IPS-18c (cell line): ENCODE data around the gene ZNF567.
"Not testable (repeated sequence)": the region's sequence is repeated elsewhere in the genome, so short reads cannot be mapped to it uniquely, and the experiment has no call there.

Source experiments
- H3K4me3 ChIP-seq: 2 replicates; pipeline ENCODE4 v1.7.0; 2013; ENCODE audit warnings: low read depth, mild to moderate bottlenecking, low read length, moderate library complexity; ENCODE audit not compliant: insufficient read depth
- H3K9me3 ChIP-seq: one replicate; pipeline ENCODE4 v1.6.1; 2013; ENCODE audit warnings: mild to moderate bottlenecking, low read length, moderate library complexity; ENCODE audit not compliant: control insufficient read depth, insufficient read depth

Gene ZNF567

DNA sequence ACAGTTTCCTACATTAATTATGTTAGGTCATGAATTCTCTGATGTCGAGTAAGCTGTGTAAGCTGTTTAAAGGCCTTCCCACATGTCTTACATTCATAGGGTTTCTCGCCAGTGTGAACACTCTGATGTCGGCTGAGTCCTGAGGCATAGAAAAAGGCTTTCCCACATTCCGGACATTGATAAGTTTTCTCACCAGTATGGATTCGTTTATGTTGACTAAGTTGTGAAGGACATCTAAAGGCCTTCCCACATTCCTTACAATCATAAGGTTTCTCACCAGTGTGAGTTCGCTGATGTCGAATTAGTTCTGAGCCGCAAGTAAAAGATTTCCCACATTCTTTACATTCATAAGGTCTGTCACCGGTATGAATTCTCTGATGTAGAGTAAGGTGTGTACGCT lies 60.3 kb downstream of the ZNF567 start:
- Histone ChIP-seq H3K4me3 (no peak overlapping the region), H3K9me3 (peaks cover 32% of the 10 kb centered on the region)

DNA sequence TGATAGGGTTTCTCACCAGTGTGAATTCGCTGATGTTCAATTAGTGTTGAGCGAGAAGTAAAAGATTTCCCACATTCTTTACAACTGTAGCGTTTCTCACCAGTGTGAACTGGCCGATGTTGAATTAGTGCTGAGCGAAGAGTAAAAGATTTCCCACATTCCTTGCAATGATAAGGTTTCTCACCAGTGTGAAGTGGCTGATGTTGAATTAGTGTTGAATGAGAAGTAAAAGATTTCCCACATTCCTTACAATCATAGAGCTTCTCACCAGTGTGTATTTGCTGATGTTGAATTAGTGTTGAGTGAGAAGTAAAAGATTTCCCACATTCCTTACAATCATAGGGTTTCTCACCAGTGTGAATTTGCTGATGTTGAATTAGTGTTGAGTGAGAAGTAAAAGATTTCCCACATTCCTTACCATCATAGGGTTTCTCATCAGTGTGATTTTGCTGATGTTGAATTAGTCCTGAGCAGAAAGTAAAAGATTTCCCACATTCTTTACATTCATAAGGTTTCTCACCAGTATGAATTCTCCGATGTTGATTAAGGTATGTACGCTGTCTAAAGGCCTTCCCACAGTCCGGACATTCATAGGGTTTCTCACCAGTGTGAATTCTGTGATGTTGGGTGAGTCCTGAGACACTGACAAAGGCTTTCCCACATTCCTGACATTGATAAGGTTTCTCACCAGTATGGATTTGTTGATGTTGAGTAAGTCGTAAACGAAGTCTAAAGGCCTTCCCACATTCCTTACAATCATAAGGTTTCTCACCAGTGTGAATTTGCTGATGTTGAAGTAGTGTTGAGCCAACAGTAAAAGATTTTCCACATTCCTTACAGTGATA lies 61.2 kb downstream of the ZNF567 start:
- H3K4me3 ChIP-seq, result no peak overlapping the region
- peaks cover 32% of the 10 kb centered on the region for H3K9me3 ChIP-seq

DNA sequence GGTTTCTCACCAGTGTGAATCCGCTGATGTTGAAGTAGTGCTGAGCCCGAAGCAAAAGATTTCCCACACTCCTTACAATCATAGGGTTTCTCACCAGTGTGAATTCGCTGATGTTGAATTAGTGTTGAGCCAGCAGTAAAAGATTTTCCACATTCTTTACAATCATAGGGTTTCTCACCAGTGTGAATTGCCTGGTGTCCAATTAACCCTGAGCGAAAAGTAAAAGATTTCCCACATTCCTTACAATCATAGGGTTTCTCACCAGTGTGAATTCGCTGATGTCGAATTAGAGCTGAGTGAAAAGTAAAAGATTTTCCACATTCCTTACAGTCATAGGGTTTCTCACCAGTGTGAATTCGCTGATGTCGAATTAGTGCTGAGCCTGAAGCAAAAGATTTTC lies 62.2 kb downstream of the ZNF567 start:
- H3K4me3 ChIP-seq, result not testable (repeated sequence)
- H3K9me3 ChIP-seq, result peaks cover 37% of the 10 kb centered on the region

DNA sequence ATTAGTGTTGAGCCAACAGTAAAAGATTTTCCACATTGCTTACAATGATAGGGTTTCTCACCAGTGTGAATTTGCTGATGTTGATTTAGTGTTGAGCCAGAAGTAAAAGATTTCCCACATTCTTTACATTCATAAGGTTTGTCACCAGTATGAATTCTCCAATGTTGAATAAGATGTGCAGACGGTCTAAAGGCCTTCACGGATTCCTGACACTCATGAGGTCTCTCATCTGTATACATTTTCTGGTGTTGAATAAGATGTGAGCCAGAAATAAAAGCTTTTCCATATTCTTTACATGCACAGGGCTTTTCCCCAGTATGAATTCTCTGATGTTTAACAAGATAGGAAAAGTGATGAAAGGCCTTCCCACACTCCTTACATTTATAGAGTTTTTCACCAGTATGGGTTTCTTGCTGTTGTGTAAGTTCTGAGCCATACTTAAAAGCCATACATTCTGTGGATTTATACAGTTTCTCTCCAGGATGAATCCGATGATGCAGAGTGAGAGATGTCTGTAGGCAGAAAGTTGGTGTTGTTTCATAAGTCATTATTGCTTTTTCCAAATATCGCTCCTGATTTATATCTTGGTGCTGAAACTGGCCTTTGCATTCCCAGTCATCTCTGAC lies 62.8 kb downstream of the ZNF567 start:
- Histone ChIP-seq H3K4me3 (no peak overlapping the region), H3K9me3 (peaks cover 37% of the 10 kb centered on the region)
